HEK293T (cell line): ENCODE measurements around the gene STIM1.

Source experiments
- ARNT ChIP-seq: fragments of 450-650 bp; IDR thresholded peaks from 2 replicates; pipeline ENCODE4 v1.6.1; 2017; ENCODE audit warnings: mild to moderate bottlenecking
- BHLHE40 ChIP-seq: fragments of 450-650 bp; IDR thresholded peaks from 2 replicates; pipeline ENCODE4 v1.6.1; 2016; ENCODE audit warnings: mild to moderate bottlenecking, moderate library complexity, borderline replicate concordance
- CTBP1 ChIP-seq: fragments of 450-650 bp; IDR thresholded peaks from 2 replicates; pipeline ENCODE4 v1.6.1; 2016; ENCODE audit warnings: borderline replicate concordance
- ELF4 ChIP-seq: fragments of 450-650 bp; IDR thresholded peaks from 2 replicates; pipeline ENCODE4 v1.6.1; 2017; ENCODE audit warnings: antibody characterized with exemption
- FOXK2 ChIP-seq: fragments of 450-650 bp; IDR thresholded peaks from 2 replicates; pipeline ENCODE4 v1.6.1; 2016; ENCODE audit warnings: mild to moderate bottlenecking
- HDGF ChIP-seq: fragments of 450-650 bp; IDR thresholded peaks from 2 replicates; pipeline ENCODE4 v1.6.1; 2017; ENCODE audit warnings: antibody characterized with exemption, borderline replicate concordance
- LEF1 ChIP-seq: fragments of 450-650 bp; IDR thresholded peaks from 2 replicates; pipeline ENCODE4 v1.6.1; 2017; ENCODE audit warnings: mild to moderate bottlenecking, borderline replicate concordance
- NFRKB ChIP-seq: fragments of 450-650 bp; IDR thresholded peaks from 2 replicates; pipeline ENCODE4 v1.6.1; 2016; ENCODE audit warnings: mild to moderate bottlenecking, moderate library complexity
- SP1 ChIP-seq: fragments of 450-650 bp; IDR thresholded peaks from 2 replicates; pipeline ENCODE4 v1.6.1; 2017
- SUZ12 ChIP-seq: fragments of 450-650 bp; IDR thresholded peaks from 2 replicates; pipeline ENCODE4 v1.6.1; 2016; ENCODE audit warnings: mild to moderate bottlenecking
- TARDBP ChIP-seq: fragments of 450-650 bp; IDR thresholded peaks from 2 replicates; pipeline ENCODE4 v1.6.1; 2016
- ZNF384 ChIP-seq: fragments of 450-650 bp; IDR thresholded peaks from 2 replicates; pipeline ENCODE4 v1.6.1; 2016

- TF ChIP-seq SP1 = no peak
- TF ChIP-seq TARDBP = no peak
- no peak for TF ChIP-seq NFRKB
- no peak for TF ChIP-seq ELF4
- no peak for TF ChIP-seq SUZ12
- TF ChIP-seq ZNF384 = no peak
- TF ChIP-seq CTBP1 = no peak
- TF ChIP-seq BHLHE40 = no peak
- TF ChIP-seq ARNT = no peak
- no peak for TF ChIP-seq FOXK2
- TF ChIP-seq LEF1 = no peak
- no peak for TF ChIP-seq HDGF
Observed at GRCh38 chr11:4071914-4072313, 216.4 kb downstream of the STIM1 start.
